OCI-M2 (cell line): ENCODE results near the gene CKLF.
"Not testable (repeated sequence)": the region's sequence is repeated elsewhere in the genome, so short reads cannot be mapped to it uniquely, and the experiment has no call there.

Source experiments
- DNase-seq: peaks from one replicate; lab custom pipeline; 2025; ENCODE audit not compliant: unreplicated experiment; lab: John Stamatoyannopoulos, UW

The CKLF gene

GRCh38 chr16:66552286-66553177, at the start of gene CKLF:
CKLF (plus strand) TSS chr16:66552576; CDS start chr16:66552716, 140 bp downstream.
- peak; percentile 58 for DNase-seq

DNA sequence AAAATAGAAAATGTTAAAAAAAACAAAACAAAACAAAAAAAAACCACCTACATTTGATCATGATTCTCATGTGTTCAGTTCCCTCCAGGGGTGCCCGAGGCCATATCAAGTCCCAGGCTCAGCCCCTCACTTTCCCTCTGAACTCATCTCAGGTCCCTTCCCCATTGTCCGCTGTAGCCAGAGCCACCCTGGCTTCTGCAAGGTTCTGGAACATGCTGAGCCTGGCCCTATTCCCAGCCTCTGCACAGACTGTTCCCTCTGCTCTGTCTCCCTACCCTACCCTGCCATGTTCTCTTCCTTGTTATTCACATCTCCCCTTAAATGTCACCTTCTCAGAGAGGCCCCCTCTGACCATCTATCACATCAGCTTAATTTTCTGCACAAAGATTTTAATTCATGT, 49.3 kb upstream of the CKLF start:
- DNase-seq, result no peak

GRCh38 chr16:66503612-66504011, 48.8 kb upstream of the CKLF start:
- DNase-seq, result no peak

DNA sequence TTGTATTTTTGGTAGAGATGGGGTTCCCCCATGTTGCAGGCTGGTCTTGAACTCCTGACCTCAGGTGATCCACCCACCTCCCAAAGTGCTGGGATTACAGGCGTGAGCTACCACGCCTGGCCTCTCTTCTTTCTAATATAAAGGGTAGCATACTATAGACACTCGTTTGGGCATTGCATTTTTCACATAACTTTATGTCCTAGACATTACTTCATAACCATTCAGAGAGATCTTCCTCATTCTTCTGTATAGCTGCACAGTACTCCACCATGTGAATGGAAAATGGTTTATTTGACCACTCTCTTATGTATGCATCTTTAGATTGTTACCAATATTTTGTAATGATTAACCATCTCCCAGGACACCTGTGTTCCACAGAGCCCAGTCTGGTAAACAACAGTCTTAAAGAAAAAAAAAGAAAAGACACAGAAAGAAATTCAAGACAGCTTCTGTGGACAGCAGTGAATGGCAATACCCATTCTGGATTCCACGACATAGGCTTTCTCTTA, 44.6 kb upstream of the CKLF start:
- no peak for DNase-seq

DNA sequence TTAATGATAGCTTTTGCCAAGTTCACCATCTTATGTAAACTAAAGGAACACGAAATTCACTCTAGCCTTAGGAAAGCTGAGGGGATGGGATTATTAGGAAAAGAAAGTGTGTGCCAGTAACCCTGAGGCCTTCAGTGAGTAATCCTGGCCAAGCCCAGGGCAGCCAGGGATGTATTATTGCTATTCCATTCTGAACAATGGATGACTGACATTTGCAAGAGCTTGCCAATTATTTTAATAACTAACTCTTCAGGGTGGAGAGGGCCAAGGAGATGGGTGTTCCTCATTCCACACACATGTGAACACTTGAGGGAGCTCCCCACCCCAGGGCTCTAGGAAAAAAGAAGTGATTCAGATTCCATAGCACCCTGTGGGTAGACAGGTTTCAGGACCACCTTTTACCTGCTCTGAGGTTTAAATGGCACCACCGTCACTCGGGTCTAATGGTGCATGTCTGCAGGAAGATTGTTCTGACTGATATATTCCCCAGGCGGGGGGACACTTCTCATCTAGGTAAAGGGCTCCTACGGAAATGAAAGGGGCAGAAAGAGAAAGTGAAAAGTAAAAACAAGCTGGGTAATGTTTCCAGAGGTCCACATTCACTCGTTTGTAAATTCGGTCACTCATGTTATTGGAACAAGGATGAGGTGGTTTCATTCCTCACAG, 44.0 kb upstream of the CKLF start:
- no peak for DNase-seq

DNA sequence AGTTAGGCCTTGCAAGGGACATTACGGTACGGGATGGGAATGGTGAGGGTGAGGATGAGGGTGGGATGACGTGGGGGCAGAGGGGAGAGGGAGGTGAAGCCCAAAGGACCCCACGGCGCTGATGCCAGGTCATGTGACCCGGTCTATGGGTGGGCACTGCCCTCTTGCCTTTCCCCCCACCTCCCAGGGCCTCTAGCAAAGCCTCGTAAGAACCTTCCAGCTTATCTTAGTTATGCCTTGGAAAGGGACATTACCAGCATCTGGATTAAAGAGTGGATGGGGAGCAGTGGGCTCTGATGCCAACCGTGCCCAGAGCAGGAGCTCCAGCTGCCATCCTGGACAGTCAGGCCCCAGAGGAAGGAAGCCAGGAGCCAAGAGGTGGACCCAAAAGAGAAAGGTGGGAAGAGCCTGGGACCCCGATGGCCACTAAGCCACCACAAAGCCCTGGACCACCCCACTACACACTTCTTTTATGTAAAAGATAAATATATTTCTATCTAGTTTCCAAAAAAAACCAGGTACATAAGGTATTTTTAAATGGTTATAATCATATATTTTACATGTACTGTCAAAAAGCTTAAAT, 43.4 kb upstream of the CKLF start:
- no peak for DNase-seq

DNA sequence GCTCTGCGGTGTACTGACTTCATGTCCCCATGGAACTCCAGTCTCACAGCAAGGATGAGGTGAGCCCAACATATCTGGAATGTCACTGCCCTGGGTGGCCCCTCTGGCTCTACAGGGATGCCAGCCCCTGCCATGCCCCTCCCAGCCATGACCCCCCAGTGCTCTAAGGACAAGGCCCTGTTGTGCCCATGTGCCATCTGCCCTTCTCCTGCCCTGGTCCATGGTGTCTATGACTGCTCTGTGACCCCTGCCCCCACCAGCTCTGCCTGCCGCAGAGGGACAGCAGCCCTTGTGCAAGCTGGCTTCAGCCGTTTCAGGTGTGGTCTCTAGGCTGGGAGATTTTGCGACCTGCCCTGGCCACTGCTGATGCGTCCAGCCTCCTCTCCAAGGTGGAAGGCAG, 42.8 kb upstream of the CKLF start:
- no peak for DNase-seq

DNA sequence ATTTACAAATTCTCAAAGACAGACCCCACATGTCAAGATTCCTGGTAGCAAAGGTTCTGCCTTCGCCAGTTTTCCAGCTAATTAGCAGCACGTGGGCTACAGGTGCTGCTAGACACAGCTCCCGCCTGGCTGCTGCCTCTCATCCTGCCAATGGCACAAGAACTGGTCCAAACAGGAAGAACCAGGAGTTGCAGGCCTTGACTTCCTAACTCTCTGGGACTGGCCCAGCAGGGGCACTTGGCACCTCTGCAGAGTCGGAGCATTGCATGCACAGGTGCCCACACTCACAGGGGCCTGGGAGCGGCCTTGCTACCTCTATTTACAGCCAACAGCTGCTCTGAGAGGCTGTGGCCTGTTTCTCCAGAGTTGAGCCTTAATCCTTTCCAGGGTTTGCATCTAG, 42.1 kb upstream of the CKLF start:
- no peak for DNase-seq

GRCh38 chr16:66510711-66511601, 41.4 kb upstream of the CKLF start:
- DNase-seq, result no peak

- DNase-seq, result no peak
Observed at GRCh38 chr16:66511602-66512271, 40.6 kb upstream of the CKLF start.

DNA sequence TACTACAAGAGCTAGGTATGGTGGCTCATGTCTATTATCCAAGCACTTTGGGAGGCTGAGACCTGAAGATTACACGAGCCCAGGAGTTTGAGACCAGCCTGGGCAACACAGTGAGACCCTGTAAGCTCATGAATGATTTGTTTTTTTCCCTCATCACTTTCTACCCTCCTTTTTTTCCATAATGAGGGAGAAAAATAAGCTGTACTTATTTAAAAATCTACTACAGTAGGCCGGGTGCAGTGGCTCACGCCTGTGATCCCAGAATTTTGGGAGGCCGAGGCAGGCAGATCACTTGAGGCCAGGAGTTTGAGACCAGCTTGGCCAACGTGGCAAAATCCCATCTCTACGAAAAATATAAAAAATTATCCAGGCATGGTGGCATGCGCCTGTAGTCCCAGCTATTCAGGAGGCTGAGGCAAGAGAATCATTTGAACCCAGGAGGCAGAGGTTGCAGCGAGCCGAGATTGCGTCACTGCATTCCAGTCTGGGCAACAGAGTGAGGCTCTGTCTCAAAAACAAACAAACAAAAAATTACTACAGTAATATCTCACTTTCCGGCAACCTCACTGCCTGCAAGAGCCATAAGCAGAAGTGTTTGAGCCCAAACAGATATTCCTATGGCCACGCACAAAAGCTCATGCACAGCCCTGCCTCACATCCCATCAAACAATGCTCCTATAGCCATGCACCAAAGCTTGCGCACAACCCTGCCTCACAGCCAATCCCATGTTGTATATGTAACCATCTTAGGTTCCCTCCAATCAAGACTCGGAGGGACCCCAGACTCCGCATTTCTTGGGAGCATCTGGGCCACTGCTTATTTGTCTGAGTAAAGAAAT, 39.9 kb upstream of the CKLF start:
- no peak for DNase-seq

GRCh38 chr16:66513111-66513723, 39.2 kb upstream of the CKLF start:
- no peak for DNase-seq

DNA sequence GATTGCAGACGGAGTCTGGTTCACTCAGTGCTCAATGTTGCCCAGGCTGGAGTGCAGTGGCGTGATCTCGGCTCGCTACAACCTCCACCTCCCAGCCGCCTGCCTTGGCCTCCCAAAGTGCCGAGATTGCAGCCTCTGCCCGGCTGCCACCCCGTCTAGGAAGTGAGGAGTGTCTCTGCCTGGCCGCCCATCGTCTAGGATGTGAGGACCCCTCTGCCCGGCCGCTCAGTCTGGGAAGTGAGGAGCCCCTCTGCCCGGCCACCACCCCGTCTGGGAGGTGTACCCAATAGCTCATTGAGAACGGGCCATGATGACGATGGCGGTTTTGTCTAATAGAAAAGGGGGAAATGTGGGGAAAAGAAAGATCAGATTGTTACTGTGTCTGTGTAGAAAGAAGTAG, 38.0 kb upstream of the CKLF start:
- not testable (repeated sequence) for DNase-seq

DNA sequence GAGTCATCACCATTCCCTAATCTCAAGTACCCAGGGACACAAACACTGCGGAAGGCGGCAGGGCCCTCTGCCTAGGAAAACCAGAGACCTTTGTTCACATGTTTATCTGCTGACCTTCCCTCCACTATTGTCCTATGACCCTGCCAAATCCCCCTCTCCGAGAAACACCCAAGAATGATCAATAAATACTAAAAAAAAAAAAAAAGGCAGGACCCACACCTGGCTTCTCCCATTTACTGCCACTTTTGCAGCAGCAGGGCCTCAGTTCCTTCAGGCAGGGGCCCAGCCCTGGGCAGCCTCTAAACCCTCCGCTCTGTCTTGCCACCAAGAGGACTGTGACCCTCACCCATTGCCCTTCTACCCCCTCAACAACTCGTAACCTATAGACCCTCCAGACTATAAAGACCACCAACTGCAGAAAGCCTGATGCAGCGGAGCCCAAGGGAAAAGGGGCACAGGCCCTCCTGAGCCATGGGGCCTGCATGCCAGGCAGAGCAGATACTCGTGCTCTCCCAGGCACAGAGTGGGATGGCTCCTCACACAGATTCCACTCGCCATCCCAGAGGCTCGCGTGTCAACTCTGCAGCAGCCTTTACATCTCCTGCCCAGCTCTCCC, 37.3 kb upstream of the CKLF start:
- DNase-seq, result not testable (repeated sequence)

GRCh38 chr16:66515596-66516508, 36.5 kb upstream of the CKLF start:
- no peak for DNase-seq

- no peak for DNase-seq
Observed at GRCh38 chr16:66516509-66516807, 35.9 kb upstream of the CKLF start.

DNA sequence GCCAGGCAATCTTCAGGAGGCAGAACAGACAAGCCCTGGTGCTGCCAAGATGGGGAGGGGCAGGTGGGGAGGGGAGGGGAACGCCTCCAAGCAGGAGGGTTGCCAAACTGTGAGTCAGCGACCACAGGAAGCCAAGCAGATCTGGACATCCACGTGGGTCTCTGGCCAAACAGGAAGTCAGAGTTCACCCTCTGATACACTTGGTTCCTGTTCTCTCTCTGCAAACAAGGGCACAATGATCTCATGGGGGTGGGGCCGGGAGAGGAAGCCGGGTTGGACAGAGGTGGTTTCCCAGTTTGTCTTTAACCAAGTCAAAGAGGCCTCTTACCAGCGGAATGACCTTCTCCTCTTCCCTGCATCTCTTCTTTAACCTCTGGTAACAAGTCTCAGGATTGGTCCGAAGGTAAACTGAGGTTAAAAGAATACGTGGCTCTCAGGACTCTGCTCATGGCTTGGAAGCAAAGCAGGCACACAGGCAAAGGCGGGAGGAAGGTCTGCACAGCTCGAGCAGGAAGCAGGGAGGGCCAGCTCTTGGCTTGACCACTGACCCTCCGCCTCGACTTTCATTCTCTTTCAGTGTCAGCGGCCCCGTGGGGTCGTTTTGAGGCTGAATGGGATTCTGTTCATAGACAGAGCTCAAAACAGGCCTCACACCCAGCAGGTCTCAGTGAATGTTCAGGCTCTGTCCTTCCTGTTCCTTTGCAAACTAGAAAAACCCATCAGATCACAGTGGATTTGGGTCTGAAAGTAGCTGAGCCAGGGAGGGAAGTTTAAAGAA, 35.4 kb upstream of the CKLF start:
- peak; percentile 29 for DNase-seq
